Calu3 (cell line): ENCODE data around the gene CD8A. TPM values are rescaled to one million over a fixed set of nuclear protein-coding genes. Genes with fewer than 3 reads are reported as not detected.
"Not testable (repeated sequence)": the region's sequence is repeated elsewhere in the genome, so short reads cannot be mapped to it uniquely, and the experiment has no call there.

Source experiments
- BruUV-seq: library from RNA; stranded (reverse); fragments of 400-500 nt; replicated peaks from 2 replicates; lab custom pipeline; 2021; lab: Mats Ljungman, UMichigan
- CTCF ChIA-PET: fragments of 300-600 bp; sonication (Branson Sonifier 250); formaldehyde crosslinking; loops from one replicate; lab custom pipeline; 2022; ENCODE audit warnings: antibody characterized with exemption; lab: Charles Lee
- DNase-seq: peaks from one replicate; pipeline ENCODE4 v3.0.0; 2022
- H3K27ac Mint-ChIP-seq: one replicate; pipeline ENCODE4 v1.8.0; 2022; ENCODE audit warnings: mixed read lengths; ENCODE audit not compliant: unreplicated experiment
- H3K27me3 Mint-ChIP-seq: one replicate; pipeline ENCODE4 v1.8.0; 2022; ENCODE audit warnings: mixed read lengths; ENCODE audit not compliant: unreplicated experiment
- H3K36me3 Mint-ChIP-seq: one replicate; pipeline ENCODE4 v1.8.0; 2022; ENCODE audit warnings: mild to moderate bottlenecking, moderate library complexity, mixed read lengths; ENCODE audit not compliant: insufficient read depth, unreplicated experiment
- H3K4me1 Mint-ChIP-seq: one replicate; pipeline ENCODE4 v1.8.0; 2022; ENCODE audit warnings: mild to moderate bottlenecking, low read depth, mixed read lengths; ENCODE audit not compliant: unreplicated experiment
- H3K4me3 Mint-ChIP-seq: one replicate; pipeline ENCODE4 v1.8.0; 2022; ENCODE audit warnings: mild to moderate bottlenecking, low read depth, moderate library complexity, mixed read lengths; ENCODE audit not compliant: unreplicated experiment
- H3K9me3 Mint-ChIP-seq: one replicate; pipeline ENCODE4 v1.8.0; 2022; ENCODE audit warnings: low read depth, mixed read lengths; ENCODE audit not compliant: unreplicated experiment
- CTCF ChIP-seq: fragments of 200-600 bp; IDR thresholded peaks from one replicate; pipeline ENCODE4 v1.8.0; 2022; ENCODE audit warnings: antibody characterized with exemption; ENCODE audit not compliant: unreplicated experiment
- intact Hi-C: fragments of 100-400 bp; cut with micrococcal nuclease; formaldehyde crosslinking; loops from one replicate; pipeline ENCODE4 v1.10.0; 2022; ENCODE audit not compliant: unreplicated experiment
- total RNA-seq: library from RNA; stranded (reverse); gene quantifications from 2 replicates; pipeline ENCODE4 v1.2.3, GENCODE V29; 2022

Gene CD8A
- total RNA-seq, 1 experiment from 2014 or later, result 0.31 TPM

DNA sequence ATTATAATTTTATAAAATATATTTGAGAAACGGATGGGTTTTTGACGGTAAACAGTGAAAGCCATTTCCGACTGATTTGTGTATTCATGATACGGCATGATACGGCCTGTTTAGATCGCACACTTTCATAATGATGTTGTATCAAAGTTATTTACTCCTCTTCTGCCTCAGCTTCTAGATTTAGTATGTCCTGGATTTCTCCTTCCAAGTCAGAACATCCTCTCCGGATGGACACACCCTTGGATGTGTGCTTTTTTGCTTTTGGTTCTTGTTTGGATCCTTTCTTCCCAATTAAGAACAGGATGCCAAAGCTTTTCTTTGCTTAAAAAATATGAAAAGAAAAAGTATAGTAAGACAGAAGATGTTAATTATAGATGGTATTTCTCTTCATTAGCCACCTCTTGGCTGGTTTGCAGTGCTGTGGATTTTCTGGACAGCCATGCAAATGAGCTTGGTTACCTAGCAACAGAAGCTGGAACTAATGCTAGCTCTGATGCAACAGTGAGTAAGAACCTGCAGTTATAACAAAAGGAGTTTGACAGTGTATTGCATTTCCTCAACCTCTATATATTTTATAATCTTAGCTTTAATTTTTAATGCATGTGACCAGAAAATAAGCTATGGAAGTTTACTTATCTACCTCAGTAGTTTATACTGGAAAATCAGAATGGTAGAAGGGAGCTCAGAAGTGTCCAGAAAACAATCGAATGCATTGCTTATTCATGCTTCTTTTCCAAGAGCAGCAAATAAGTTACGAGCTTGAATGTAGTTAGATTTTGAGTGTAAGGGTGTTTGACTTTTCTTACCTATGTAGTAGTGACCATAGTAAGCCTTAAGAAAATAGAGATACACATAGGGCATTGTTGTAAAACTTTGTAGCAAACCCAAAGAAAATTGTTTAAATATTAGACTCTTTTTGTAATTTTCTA, 42.7 kb downstream of the CD8A start:
- H3K27ac Mint-ChIP-seq, result peak overlapping the region; percentile 88
- H3K4me1 Mint-ChIP-seq, result peaks cover 31% of the 10 kb centered on the region
- H3K4me3 Mint-ChIP-seq, result no peak overlapping the region
- peaks cover 35% of the 10 kb centered on the region for H3K36me3 Mint-ChIP-seq
- DNase-seq, result peak; percentile 34
- BruUV-seq, result no TSS peak
- intact Hi-C loops, result no loop called here
- H3K27me3 Mint-ChIP-seq, result no peaks in the 10 kb centered on the region
- CTCF ChIA-PET, result interaction anchor here (0.9 to 1.0 kb wide), 3 partner anchors 15 to 126 kb away, joined by 3 read pairs; no protein-coding TSS in a partner anchor
- TF ChIP-seq CTCF, result no peak
- H3K9me3 Mint-ChIP-seq, result peaks cover 6% of the 10 kb centered on the region

GRCh38 chr2:86746939-86747338, 43.8 kb downstream of the CD8A start:
- peaks cover 36% of the 10 kb centered on the region for H3K4me1 Mint-ChIP-seq
- H3K27me3 Mint-ChIP-seq, result no peaks in the 10 kb centered on the region
- peaks cover 6% of the 10 kb centered on the region for H3K9me3 Mint-ChIP-seq
- peak overlapping the region; percentile 88 for H3K27ac Mint-ChIP-seq
- intact Hi-C loops, result no loop called here
- no TSS peak for BruUV-seq
- DNase-seq, result no peak
- H3K36me3 Mint-ChIP-seq, result peaks cover 29% of the 10 kb centered on the region
- no peak for TF ChIP-seq CTCF
- CTCF ChIA-PET, result no interaction called here
- H3K4me3 Mint-ChIP-seq, result peak overlapping the region; percentile 12

DNA sequence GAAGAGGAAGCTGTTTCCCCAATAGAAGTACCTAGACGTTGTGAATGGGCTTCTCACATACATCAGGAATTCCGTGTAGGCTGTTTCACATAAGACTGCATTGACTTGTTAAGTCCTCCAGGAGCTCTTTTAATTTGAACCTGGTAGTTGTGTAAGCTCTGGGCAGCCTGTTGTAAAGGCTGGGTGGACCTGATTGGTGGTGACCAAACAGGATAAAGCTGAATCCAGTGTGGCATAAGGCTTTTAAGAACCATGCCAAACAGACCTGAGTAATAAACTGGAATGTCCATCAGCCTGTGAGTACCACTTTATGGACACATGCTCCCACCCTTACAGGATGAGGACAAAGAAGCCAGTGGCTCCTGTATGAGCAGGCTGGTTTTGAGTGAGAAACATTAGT, 46.6 kb downstream of the CD8A start:
- no peak overlapping the region for H3K4me3 Mint-ChIP-seq
- no TSS peak for BruUV-seq
- H3K4me1 Mint-ChIP-seq, result peaks cover 38% of the 10 kb centered on the region
- TF ChIP-seq CTCF, result no peak
- CTCF ChIA-PET, result interaction anchor here (0.5 kb wide), 1 partner anchor 39 kb away, joined by 3 read pairs; no protein-coding TSS in a partner anchor
- intact Hi-C loops, result no loop called here
- no peak overlapping the region for H3K27ac Mint-ChIP-seq
- H3K36me3 Mint-ChIP-seq, result peaks cover 18% of the 10 kb centered on the region
- no peaks in the 10 kb centered on the region for H3K9me3 Mint-ChIP-seq
- H3K27me3 Mint-ChIP-seq, result no peaks in the 10 kb centered on the region
- no peak for DNase-seq

GRCh38 chr2:86741889-86742498, 48.7 kb downstream of the CD8A start:
- BruUV-seq, DNase-seq, intact Hi-C loops, H3K4me3 Mint-ChIP-seq, CTCF ChIA-PET, H3K9me3 Mint-ChIP-seq, H3K27me3 Mint-ChIP-seq, H3K27ac Mint-ChIP-seq: not testable (repeated sequence)
- Mint-ChIP-seq H3K4me1 (peaks cover 28% of the 10 kb centered on the region), H3K36me3 (peaks cover 13% of the 10 kb centered on the region)

DNA sequence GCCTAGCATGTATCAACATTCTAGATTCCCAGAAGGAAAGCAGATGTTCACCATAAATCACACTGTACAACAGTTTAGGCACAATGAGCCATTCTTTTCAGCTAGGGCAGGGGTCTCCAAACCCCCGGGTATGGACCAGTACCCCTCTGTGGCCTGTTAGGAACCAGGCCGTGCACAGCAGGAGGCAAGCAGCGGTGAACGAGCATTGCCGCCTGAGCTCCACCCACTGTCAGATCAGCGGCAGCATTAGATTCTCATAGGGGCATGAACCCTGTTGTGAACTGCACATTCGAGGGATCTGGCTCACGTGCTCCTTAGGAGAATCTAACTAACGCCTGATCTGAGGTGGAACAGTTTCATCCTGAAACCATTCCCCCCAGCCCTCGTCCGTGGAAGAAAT, 50.8 kb downstream of the CD8A start:
- not testable (repeated sequence) for BruUV-seq, H3K9me3 Mint-ChIP-seq

GRCh38 chr2:86739485-86739884, 51.2 kb downstream of the CD8A start:
- DNase-seq, H3K4me1 Mint-ChIP-seq, CTCF ChIA-PET, intact Hi-C loops, H3K27ac Mint-ChIP-seq, H3K9me3 Mint-ChIP-seq, H3K4me3 Mint-ChIP-seq, BruUV-seq, H3K36me3 Mint-ChIP-seq, H3K27me3 Mint-ChIP-seq: not testable (repeated sequence)

More for the DNA sequence above, 50.8 kb downstream of the CD8A start:
- DNase-seq, H3K36me3 Mint-ChIP-seq, intact Hi-C loops, H3K27ac Mint-ChIP-seq, H3K27me3 Mint-ChIP-seq, H3K4me3 Mint-ChIP-seq, CTCF ChIA-PET, H3K4me1 Mint-ChIP-seq: not testable (repeated sequence)

- intact Hi-C loops, DNase-seq, CTCF ChIA-PET: not testable (repeated sequence)
Observed at GRCh38 chr2:86734896-86735295, 55.8 kb downstream of the CD8A start.

More at GRCh38 chr2:86734896-86735295, 55.8 kb downstream of the CD8A start:
- not testable (repeated sequence) for H3K9me3 Mint-ChIP-seq, H3K27ac Mint-ChIP-seq, H3K36me3 Mint-ChIP-seq, BruUV-seq, H3K4me3 Mint-ChIP-seq, H3K27me3 Mint-ChIP-seq, H3K4me1 Mint-ChIP-seq
